GM19351 (cell line): ENCODE results near the gene CHCHD3.

Experiments used
- ATAC-seq: cut with Tn5 transposase; IDR thresholded peaks from one replicate; pipeline ENCODE4 v1.9.1; 2021; ENCODE audit warnings: mild to moderate bottlenecking, moderate library complexity; ENCODE audit not compliant: unreplicated experiment

CHCHD3 gene

GRCh38 chr7:132782777-132783640 is 298.9 kb downstream of the CHCHD3 start:
- no peak for ATAC-seq

- ATAC-seq = no peak
Observed at GRCh38 chr7:132780822-132781221, 301.1 kb downstream of the CHCHD3 start.

GRCh38 chr7:132779164-132779563 is 302.7 kb downstream of the CHCHD3 start:
- ATAC-seq = no peak

GRCh38 chr7:132778761-132779160 is 303.1 kb downstream of the CHCHD3 start:
- ATAC-seq = no peak

- no peak for ATAC-seq
Observed at GRCh38 chr7:132777956-132778355, 303.9 kb downstream of the CHCHD3 start.

- no peak for ATAC-seq
Observed at GRCh38 chr7:132777414-132777813, 304.5 kb downstream of the CHCHD3 start.

- no peak for ATAC-seq
Observed at GRCh38 chr7:132776048-132776620, 305.8 kb downstream of the CHCHD3 start.

GRCh38 chr7:132773527-132773956 is 308.3 kb downstream of the CHCHD3 start:
- ATAC-seq = no peak

GRCh38 chr7:132771301-132771730 is 310.6 kb downstream of the CHCHD3 start:
- ATAC-seq = no peak

- ATAC-seq = no peak
Observed at GRCh38 chr7:132770055-132770454, 311.8 kb downstream of the CHCHD3 start.

- no peak for ATAC-seq
Observed at GRCh38 chr7:132769280-132769679, 312.6 kb downstream of the CHCHD3 start.

GRCh38 chr7:132768099-132768498 is 313.8 kb downstream of the CHCHD3 start:
- no peak for ATAC-seq

- ATAC-seq = no peak
Observed at GRCh38 chr7:132767378-132767777, 314.5 kb downstream of the CHCHD3 start.

- no peak for ATAC-seq
Observed at GRCh38 chr7:132766660-132767059, 315.2 kb downstream of the CHCHD3 start.

GRCh38 chr7:132765861-132766260 is 316.0 kb downstream of the CHCHD3 start:
- no peak for ATAC-seq

GRCh38 chr7:132764762-132765161 is 317.1 kb downstream of the CHCHD3 start:
- ATAC-seq = no peak

- ATAC-seq = no peak
Observed at GRCh38 chr7:132760866-132761265, 321.0 kb downstream of the CHCHD3 start.

- ATAC-seq = no peak
Observed at GRCh38 chr7:132760244-132760623, 321.7 kb downstream of the CHCHD3 start.

GRCh38 chr7:132759482-132760243 is 322.2 kb downstream of the CHCHD3 start:
- ATAC-seq = no peak

- ATAC-seq = no peak
Observed at GRCh38 chr7:132758986-132759385, 322.9 kb downstream of the CHCHD3 start.

- ATAC-seq = no peak
Observed at GRCh38 chr7:132757783-132758182, 324.1 kb downstream of the CHCHD3 start.
